GM19328 (cell line): ENCODE data around the gene KLC1.

ENCODE experiments used
- ATAC-seq: cut with Tn5 transposase; IDR thresholded peaks from one replicate; pipeline ENCODE4 v1.9.1; 2021; ENCODE audit warnings: mild to moderate bottlenecking, moderate library complexity; ENCODE audit not compliant: unreplicated experiment

KLC1 gene

GRCh38 chr14:103745424-103745823 lies 116.4 kb downstream of the KLC1 start:
- ATAC-seq, result no peak

GRCh38 chr14:103746701-103747100 lies 117.7 kb downstream of the KLC1 start:
- ATAC-seq, result no peak

- no peak for ATAC-seq
Observed at GRCh38 chr14:103748534-103748857, 119.5 kb downstream of the KLC1 start.

- no peak for ATAC-seq
Observed at GRCh38 chr14:103749452-103749851, 120.4 kb downstream of the KLC1 start.

GRCh38 chr14:103749860-103750259 lies 120.8 kb downstream of the KLC1 start:
- ATAC-seq, result no peak
